A549 (cell line): Measurements from ENCODE around the gene AMPD3. TPM values are rescaled to one million over a fixed set of nuclear protein-coding genes. Genes with fewer than 3 reads are reported as not detected.

Source experiments
- ATAC-seq, 2 experiments: fragments of 200-7000 bp in 1 of 2; fragments of >200 bp in 1 of 2; cut with Nextera tagmentation in 1 of 2; cut with Tn5 transposase in 1 of 2; 3 replicates each; pipeline versions ENCODE4 v1.8.0 to v1.9.1; 2018 to 2020; ENCODE audit warnings: mild to moderate bottlenecking in 1 of 2, moderate library complexity in 1 of 2
- CTCF ChIA-PET: fragments of 300-600 bp; sonication (Branson Sonifier 250); formaldehyde crosslinking; extraction: SDS; loops from one replicate; lab custom pipeline; 2021; ENCODE audit warnings: antibody characterized with exemption, inconsistent platforms; lab: Yijun Ruan, JAX
- POLR2A ChIA-PET: fragments of 350-600 bp; formaldehyde crosslinking; extraction: SDS; loops from one replicate; lab custom pipeline; 2021; ENCODE audit warnings: antibody characterized with exemption, inconsistent platforms; lab: Yijun Ruan, JAX
- DNase-seq, 2 experiments: peaks; one replicate each; pipeline versions ENCODE4 v3.0.0 to v3.0.0-alpha.2; 2011 to 2016; ENCODE audit warnings: low read depth in 1 of 2, low spot score in 1 of 2
- FAIRE-seq: peaks from 2 replicates; lab custom pipeline; 2011; peaks lifted over from hg19 to GRCh38; lab: Jason Lieb, UNC
- H3K27ac ChIP-seq, 2 experiments: fragments of >200 bp; sonication (Bioruptor Twin); formaldehyde crosslinking; 3 replicates each; pipeline ENCODE4 v1.5.1; 2016 to 2017
- H3K4me1 ChIP-seq: fragments of >200 bp; sonication (Bioruptor Twin); formaldehyde crosslinking; 3 replicates; pipeline ENCODE4 v1.6.1; 2016
- H3K4me2 ChIP-seq: fragments of >200 bp; sonication (Bioruptor Twin); formaldehyde crosslinking; 3 replicates; pipeline ENCODE4 v1.6.1; 2016
- H3K4me3 ChIP-seq: fragments of >200 bp; sonication (Bioruptor Twin); formaldehyde crosslinking; 3 replicates; pipeline ENCODE4 v1.5.1; 2016
- H3K9me3 ChIP-seq: fragments of >200 bp; sonication (Bioruptor Twin); formaldehyde crosslinking; 3 replicates; pipeline ENCODE4 v1.6.1; 2016
- BCL3 ChIP-seq: fragments of >200 bp; sonication (Bioruptor Twin); formaldehyde crosslinking; IDR thresholded peaks from 3 replicates; pipeline ENCODE4 v1.6.1; 2016
- CBX2 ChIP-seq: fragments of 200-600 bp; sonication (generic); IDR thresholded peaks from 2 replicates; pipeline ENCODE4 v1.6.1; 2016; ENCODE audit warnings: low read depth, mild to moderate bottlenecking, borderline replicate concordance
- CHD2 ChIP-seq: fragments of 150-350 bp; IDR thresholded peaks from 2 replicates; pipeline ENCODE4 v1.6.1; 2014; ENCODE audit warnings: low read length; ENCODE audit not compliant: partially characterized antibody
- CTCF ChIP-seq: fragments of >200 bp; sonication (Bioruptor Twin); formaldehyde crosslinking; IDR thresholded peaks from 3 replicates; pipeline ENCODE4 v1.5.1; 2016
- FOSL2 ChIP-seq, 2 experiments: fragments of 450-650 bp in 1 of 2; fragments of >200 bp in 1 of 2; sonication (Bioruptor Twin) in 1 of 2; formaldehyde crosslinking; IDR thresholded peaks; 2 replicates each; pipeline versions ENCODE4 v1.5.0 to v1.6.1; 2016 to 2020; ENCODE audit warnings: mild to moderate bottlenecking in 1 of 2, moderate library complexity in 1 of 2
- HDAC2 ChIP-seq: fragments of 200-600 bp; sonication (generic); IDR thresholded peaks from 2 replicates; pipeline ENCODE4 v1.6.1; 2016
- HEYL ChIP-seq: fragments of 250-450 bp; sonication (Bioruptor Pico); IDR thresholded peaks from 2 replicates; pipeline ENCODE4 v1.8.0; 2021; ENCODE audit warnings: mild to moderate bottlenecking, moderate library complexity
- HOXB13 ChIP-seq: fragments of 250-450 bp; sonication (Bioruptor Pico); IDR thresholded peaks from 2 replicates; pipeline ENCODE4 v1.5.0; 2020; ENCODE audit warnings: low read depth, mild to moderate bottlenecking, moderate library complexity
- JUN ChIP-seq, 2 experiments: fragments of >200 bp; sonication (Bioruptor Twin); formaldehyde crosslinking; IDR thresholded peaks; 2 replicates in 1 of 2; 3 replicates in 1 of 2; pipeline ENCODE4 v1.6.1; 2016 to 2017
- JUNB ChIP-seq: fragments of >200 bp; sonication (Bioruptor Twin); formaldehyde crosslinking; IDR thresholded peaks from 2 replicates; pipeline ENCODE4 v1.6.1; 2016
- KDM5A ChIP-seq: fragments of 200-600 bp; sonication (generic); IDR thresholded peaks from 2 replicates; pipeline ENCODE4 v1.6.1; 2016; ENCODE audit warnings: antibody characterized with exemption, mild to moderate bottlenecking
- MAZ ChIP-seq: fragments of 150-350 bp; IDR thresholded peaks from 2 replicates; pipeline ENCODE4 v1.6.1; 2014; ENCODE audit warnings: antibody characterized with exemption, low read depth, low read length, borderline replicate concordance
- MYC ChIP-seq: IDR thresholded peaks from 2 replicates; pipeline ENCODE4 v1.6.1; 2012; ENCODE audit warnings: mild to moderate bottlenecking, inconsistent platforms, low read length, improper control_type of control experiment, borderline replicate concordance
- PBX3 ChIP-seq: IDR thresholded peaks from 2 replicates; pipeline ENCODE4 v1.6.1; 2012
- PHF8 ChIP-seq: fragments of 200-600 bp; sonication (generic); IDR thresholded peaks from 2 replicates; pipeline ENCODE4 v1.6.1; 2016; ENCODE audit warnings: low read depth, mild to moderate bottlenecking, antibody characterized with exemption, moderate library complexity, borderline replicate concordance
- RAD21 ChIP-seq, 2 experiments: fragments of >200 bp in 1 of 2; sonication (Bioruptor Twin) in 1 of 2; formaldehyde crosslinking in 1 of 2; IDR thresholded peaks in 1 of 2; conservative IDR thresholded peaks in 1 of 2; 2 replicates in 1 of 2; 3 replicates in 1 of 2; pipeline ENCODE4 v1.6.1; 2012 to 2018; ENCODE audit warnings: inconsistent platforms in 1 of 2
- RFX5 ChIP-seq: fragments of 450-650 bp; IDR thresholded peaks from 2 replicates; pipeline ENCODE4 v1.7.1; 2014; ENCODE audit warnings: antibody characterized with exemption, mild to moderate bottlenecking, moderate library complexity
- ZNF302 ChIP-seq: fragments of 250-450 bp; sonication (Bioruptor Pico); IDR thresholded peaks from 2 replicates; pipeline ENCODE4 v1.9.0; 2021; ENCODE audit warnings: inconsistent platforms, mild to moderate bottlenecking, moderate library complexity
- WGBS: methylation state at CpG from one replicate; pipeline ENCODE4 v1.1.6; 2017; ENCODE audit errors: missing lambda C conversion rate; 5-methylcytosine and 5-hydroxymethylcytosine counted together
- polyA plus RNA-seq, 4 experiments: library from polyadenylated mRNA; depleted of rRNA in 3 of 4; stranded (reverse); fragments of >200 nt; fragmentation: RNase III in 1 of 4; extraction: RNeasy Plus Mini Kit Qiagen cat#74134 plus additional on column Dnase treatment in 1 of 4; gene quantifications; 2 replicates in 3 of 4; 3 replicates in 1 of 4; pipeline ENCODE4 v1.2.3, GENCODE V29; 2011 to 2017
- TF ChIP-seq, protein P1 (sequence below): fragments of 250-450 bp; sonication (Bioruptor Pico); IDR thresholded peaks from 2 replicates; pipeline ENCODE4 v1.5.0; 2020; ENCODE audit warnings: low read depth, mild to moderate bottlenecking, moderate library complexity
- TF ChIP-seq, protein P2 (sequence below): IDR thresholded peaks from 2 replicates; pipeline ENCODE4 v1.6.1; 2012; ENCODE audit warnings: low read depth, borderline replicate concordance
- TF ChIP-seq, protein P3 (sequence below): IDR thresholded peaks from 2 replicates; pipeline ENCODE4 v1.6.1; 2012
- TF ChIP-seq, protein P4 (sequence below): fragments of 450-650 bp; IDR thresholded peaks from 2 replicates; pipeline ENCODE4 v1.6.1; 2014; ENCODE audit warnings: antibody characterized with exemption

AMPD3 gene
- polyA plus RNA-seq, 2 of the 4 experiments (the other 2 are of a cell fraction), result 3.1 to 4.7 TPM

GRCh38 chr11:10540546-10540914, 85.5 kb downstream of the AMPD3 start:
- no peak for FAIRE-seq
- H3K27ac ChIP-seq, result peak overlapping the region; percentile 85 to 87
- POLR2A ChIA-PET, result interaction anchor here (0.7 to 1.8 kb wide), 15 partner anchors 9 to 269 kb away, joined by 3 to 12 read pairs (median 3); partner anchors contain the start of genes AMPD3 and CTR9
- peak overlapping the region; percentile 75 for H3K4me3 ChIP-seq
- peak; percentile 68 to 74 for ATAC-seq
- WGBS, result under 1% methylated on average over 23 of the region's 25 CpGs
- H3K4me1 ChIP-seq, result peaks cover 15% of the 10 kb centered on the region
- H3K4me2 ChIP-seq, result peak overlapping the region; percentile 83
- CTCF ChIA-PET, result interaction anchor here (0.5 to 3.3 kb wide), 55 partner anchors 8 to 927 kb away, joined by 3 to 22 read pairs (median 5); no protein-coding TSS in a partner anchor
- no peak for DNase-seq
- TF ChIP-seq HOXB13 (no peak), HEYL (CRISPR knock-in tag) (no peak), CTCF (no peak), HDAC2 (no peak)
- TF ChIP-seq, protein P1, sequence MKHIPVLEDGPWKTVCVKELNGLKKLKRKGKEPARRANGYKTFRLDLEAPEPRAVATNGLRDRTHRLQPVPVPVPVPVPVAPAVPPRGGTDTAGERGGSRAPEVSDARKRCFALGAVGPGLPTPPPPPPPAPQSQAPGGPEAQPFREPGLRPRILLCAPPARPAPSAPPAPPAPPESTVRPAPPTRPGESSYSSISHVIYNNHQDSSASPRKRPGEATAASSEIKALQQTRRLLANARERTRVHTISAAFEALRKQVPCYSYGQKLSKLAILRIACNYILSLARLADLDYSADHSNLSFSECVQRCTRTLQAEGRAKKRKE, result no peak
- no peaks in the 10 kb centered on the region for H3K9me3 ChIP-seq

DNA sequence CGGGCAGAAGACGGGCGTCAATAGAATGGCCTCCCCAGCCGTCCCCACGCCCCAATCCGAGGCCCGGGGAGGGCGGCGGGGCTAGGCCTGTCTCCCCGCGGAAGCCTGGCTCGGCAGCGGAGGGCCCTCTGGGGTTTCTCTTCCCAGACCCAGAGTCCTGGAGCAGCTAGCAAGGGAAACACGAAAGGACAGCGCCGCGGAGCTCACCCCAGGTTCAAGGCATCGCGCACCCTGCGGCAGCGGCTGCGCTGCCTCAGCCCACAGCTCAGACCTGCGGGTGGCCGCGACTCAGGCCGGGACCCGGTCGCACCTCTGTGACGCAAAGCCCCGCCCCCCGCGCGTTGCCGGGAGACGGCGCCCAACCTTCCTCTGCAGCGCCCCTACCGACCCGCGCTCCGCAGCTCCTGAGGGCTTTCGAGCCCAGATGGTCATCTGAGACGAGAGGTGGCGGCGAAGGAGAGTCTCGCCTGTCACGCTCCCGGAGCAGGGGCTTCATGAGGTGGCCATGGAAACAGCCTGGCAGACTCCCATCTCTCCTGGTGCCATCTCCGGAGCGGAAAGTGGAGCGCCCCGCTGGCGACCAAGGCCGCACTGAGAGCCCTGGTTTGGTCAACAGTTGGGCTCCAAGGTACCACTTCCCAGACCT, 86.0 kb downstream of the AMPD3 start, which contains the start of gene RNF141:
TSS of gene RNF141 (minus strand) at position 273 of the 646 bp plus-strand sequence. CDS start 7,029 bp downstream, outside the sequence.
- FAIRE-seq, result no peak
- POLR2A ChIA-PET, result interaction anchor here (0.7 to 1.8 kb wide), 15 partner anchors 9 to 268 kb away, joined by 3 to 12 read pairs (median 3); partner anchors contain the start of genes AMPD3 and CTR9
- TF ChIP-seq KDM5A (peak; percentile 79), CBX2 (no peak), CTCF (peak; percentile 74), RAD21 (conservative IDR thresholded peaks at IDR 0.05 in 1 of 2, IDR thresholded peaks at IDR 0.05 in 1 of 2) (peak; percentile 37 to 56; a peak in 4 of 5 replicates), PHF8 (peak; percentile 94), JUNB (no peak), JUN (IDR thresholded peaks at IDR 0.05) (peak; percentile 37 to 88; a peak in 4 of 5 replicates), HOXB13 (no peak), MYC (0 out of 2 replicates have a peak, but pooled peaks have one; percentile 28), ZNF302 (CRISPR knock-in tag) (no peak), BCL3 (peak; percentile 83; the same call in 2 of the 3 replicates), HDAC2 (no peak), FOSL2 (IDR thresholded peaks at IDR 0.05) (no peak), FOSL2 (CRISPR knock-in tag; IDR thresholded peaks at IDR 0.05) (peak; percentile 46; the same call in 1 of the 2 replicates), CHD2 (peak; percentile 39), MAZ (0 out of 2 replicates have a peak, but pooled peaks have one; percentile 38), RFX5 (peak; percentile 41; the same call in 1 of the 2 replicates), PBX3 (0 out of 2 replicates have a peak, but pooled peaks have one; percentile 29)
- TF ChIP-seq, protein P2, sequence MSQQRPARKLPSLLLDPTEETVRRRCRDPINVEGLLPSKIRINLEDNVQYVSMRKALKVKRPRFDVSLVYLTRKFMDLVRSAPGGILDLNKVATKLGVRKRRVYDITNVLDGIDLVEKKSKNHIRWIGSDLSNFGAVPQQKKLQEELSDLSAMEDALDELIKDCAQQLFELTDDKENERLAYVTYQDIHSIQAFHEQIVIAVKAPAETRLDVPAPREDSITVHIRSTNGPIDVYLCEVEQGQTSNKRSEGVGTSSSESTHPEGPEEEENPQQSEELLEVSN, result peak; percentile 42; the same call in 1 of the 2 replicates
- TF ChIP-seq, protein P1, result no peak
- TF ChIP-seq, protein P3, sequence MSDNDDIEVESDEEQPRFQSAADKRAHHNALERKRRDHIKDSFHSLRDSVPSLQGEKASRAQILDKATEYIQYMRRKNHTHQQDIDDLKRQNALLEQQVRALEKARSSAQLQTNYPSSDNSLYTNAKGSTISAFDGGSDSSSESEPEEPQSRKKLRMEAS, result peak; percentile 81
- TF ChIP-seq, protein P4, sequence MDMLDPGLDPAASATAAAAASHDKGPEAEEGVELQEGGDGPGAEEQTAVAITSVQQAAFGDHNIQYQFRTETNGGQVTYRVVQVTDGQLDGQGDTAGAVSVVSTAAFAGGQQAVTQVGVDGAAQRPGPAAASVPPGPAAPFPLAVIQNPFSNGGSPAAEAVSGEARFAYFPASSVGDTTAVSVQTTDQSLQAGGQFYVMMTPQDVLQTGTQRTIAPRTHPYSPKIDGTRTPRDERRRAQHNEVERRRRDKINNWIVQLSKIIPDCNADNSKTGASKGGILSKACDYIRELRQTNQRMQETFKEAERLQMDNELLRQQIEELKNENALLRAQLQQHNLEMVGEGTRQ, result no peak

More for the DNA sequence above, 86.0 kb downstream of the AMPD3 start, which contains the start of gene RNF141:
- Histone ChIP-seq H3K4me1 (peaks cover 15% of the 10 kb centered on the region), H3K4me2 (peak within 1 kb of the TSS; percentile 83), H3K9me3 (no peaks in the 10 kb centered on the region), H3K4me3 (peak within 1 kb of the TSS; percentile 75), H3K27ac (peak within 1 kb of the TSS; percentile 85 to 87)
- 4% methylated on average over 10 of the region's 54 CpGs for WGBS
- peak; percentile 84 to 92 for DNase-seq
- peak; percentile 95 to 97 for ATAC-seq
- CTCF ChIA-PET, result interaction anchor here (0.5 to 3.3 kb wide), 57 partner anchors 9 to 928 kb away, joined by 3 to 22 read pairs (median 4); no protein-coding TSS in a partner anchor
